Stomach (tissue), 9 donors: ENCODE data around the gene AMHR2. TPM values are rescaled to one million over a fixed set of nuclear protein-coding genes. Genes with fewer than 3 reads are reported as not detected.
"Not testable (repeated sequence)": the region's sequence is repeated elsewhere in the genome, so short reads cannot be mapped to it uniquely, and the experiment has no call there.

ENCODE experiments used
- DNase-seq, 2 donors: peaks; one replicate each; pipeline versions ENCODE4 v3.0.0 to v3.0.0-alpha.2; 2013 to 2019
- H3K27ac ChIP-seq, 5 donors: fragments of 200-600 bp in 4 of 5; sonication (generic) in 4 of 5; one replicate each; pipeline ENCODE4 v1.5.1; 2013 to 2019; ENCODE audit warnings: mild to moderate bottlenecking in 1 of 5, moderate library complexity in 1 of 5
- H3K27me3 ChIP-seq, 3 donors: fragments of 200-600 bp; sonication (generic); one replicate each; pipeline ENCODE4 v1.5.1; 2017 to 2019; ENCODE audit warnings: mixed run types in 1 of 3
- H3K36me3 ChIP-seq, 4 donors: fragments of 200-600 bp; sonication (generic); 1 replicate in 3 of 4; 2 replicates in 1 of 4; pipeline ENCODE4 v1.5.1; 2016 to 2019
- H3K4me1 ChIP-seq, 4 donors: fragments of 200-600 bp; sonication (generic); one replicate each; pipeline ENCODE4 v1.5.1; 2016 to 2019
- H3K4me3 ChIP-seq, 4 donors: fragments of 200-600 bp; sonication (generic) in 3 of 4; one replicate each; pipeline ENCODE4 v1.5.1; 2016 to 2019; ENCODE audit warnings: mild to moderate bottlenecking in 1 of 4
- H3K9me3 ChIP-seq, 4 donors: fragments of 200-600 bp; sonication (generic); one replicate each; pipeline ENCODE4 v1.5.1; 2016 to 2019
- CTCF ChIP-seq, 7 experiments: fragments of 450-650 bp in 4 of 7; fragments of 200-600 bp in 3 of 7; sonication (generic) in 3 of 7; IDR thresholded peaks; one replicate each; pipeline ENCODE4 v1.5.1; 2016 to 2019; ENCODE audit warnings: antibody characterized with exemption in 7 of 7, control low read depth in 2 of 7, mild to moderate bottlenecking in 1 of 7
- EP300 ChIP-seq: sonication (generic); formaldehyde crosslinking; IDR thresholded peaks from one replicate; pipeline ENCODE4 v1.6.1; 2017; ENCODE audit warnings: antibody characterized with exemption
- POLR2A ChIP-seq, 4 donors: fragments of 450-650 bp; IDR thresholded peaks; one replicate each; pipeline ENCODE4 v1.6.1; 2016; ENCODE audit warnings: antibody characterized with exemption in 4 of 4, control low read depth in 2 of 4, mild to moderate bottlenecking in 1 of 4, moderate library complexity in 1 of 4
- POLR2AphosphoS5 ChIP-seq, 3 donors: sonication (generic); formaldehyde crosslinking; IDR thresholded peaks; one replicate each; pipeline ENCODE4 v1.6.1; 2016; ENCODE audit warnings: antibody characterized with exemption in 3 of 3
- WGBS, 5 donors: extraction: QIAGEN DNeasy Blood & Tissue Kit in 3 of 5; methylation state at CpG; one replicate each; pipeline versions ENCODE4 v1.1.5 to v1.1.7; 2013 to 2018; 5-methylcytosine and 5-hydroxymethylcytosine counted together
- intact Hi-C: fragments of 100-400 bp; cut with DNase I; formaldehyde crosslinking; loops from one replicate; pipeline ENCODE4 v1.15.1; 2023; ENCODE audit warnings: low total_unique reads
- polyA plus RNA-seq, 3 donors: library from polyadenylated mRNA; stranded (reverse); fragments of 200-250 nt; gene quantifications; one replicate each; pipeline ENCODE4 v1.2.3, GENCODE V29; 2013
- total RNA-seq, 5 donors: library from RNA; depleted of rRNA; stranded (reverse); fragments of >200 nt; gene quantifications; one replicate each; pipeline versions ENCODE4 v1.1.0 to v1.2.3, GENCODE V29; 2014 to 2016
- donor health status: healthy with polysubstance abuse.
- donor health status: Bipolar disorder and iron deficiency.
- donor health status: healthy.

Gene AMHR2
- total and polyA plus RNA-seq, 8 donors, result 0.23 to 1.8 (median 0.25) TPM; not detected in 5

GRCh38 chr12:53431187-53431586 lies 7.5 kb downstream of the AMHR2 start:
- intact Hi-C loops, result no loop called here
- H3K4me1 ChIP-seq, result no peaks in the 10 kb centered on the region
- no peaks in the 10 kb centered on the region for H3K9me3 ChIP-seq
- DNase-seq, result no peak
- TF ChIP-seq POLR2A (IDR thresholded peaks at IDR 0.05) (no peak), POLR2AphosphoS5 (IDR thresholded peaks at IDR 0.05) (no peak), CTCF (IDR thresholded peaks at IDR 0.05) (no peak), EP300 (no peak)
- H3K27ac ChIP-seq, result no peak overlapping the region
- no peaks in the 10 kb centered on the region for H3K27me3 ChIP-seq
- no peaks in the 10 kb centered on the region for H3K36me3 ChIP-seq
- 70 to 86% (median 80%) methylated on average over 7 of the region's 7 CpGs for WGBS, 5 donors
- H3K4me3 ChIP-seq, result no peak overlapping the region

GRCh38 chr12:53435326-53435725 lies 11.7 kb downstream of the AMHR2 start:
- peak in 1 of 2 donors; percentile 23 for DNase-seq
- H3K36me3 ChIP-seq, H3K9me3 ChIP-seq, H3K4me3 ChIP-seq, intact Hi-C loops, H3K4me1 ChIP-seq, H3K27me3 ChIP-seq, H3K27ac ChIP-seq: not testable (repeated sequence)
- 92 to 97% (median 93%) methylated on average over 9 of the region's 9 CpGs for WGBS, 5 donors

GRCh38 chr12:53439582-53439981 lies 15.9 kb downstream of the AMHR2 start:
- H3K27me3 ChIP-seq, H3K4me3 ChIP-seq, intact Hi-C loops, H3K9me3 ChIP-seq, DNase-seq, H3K27ac ChIP-seq: not testable (repeated sequence)
- peaks cover 0 to 10% (median 10%) of the 10 kb centered on the region in 4 donors for H3K36me3 ChIP-seq
- peaks cover 13 to 34% (median 28%) of the 10 kb centered on the region in 4 donors for H3K4me1 ChIP-seq

- H3K4me1 ChIP-seq, result peaks cover 27 to 49% (median 42%) of the 10 kb centered on the region in 4 donors
- TF ChIP-seq EP300 (no peak), CTCF (IDR thresholded peaks at IDR 0.05) (peak in 1 of 7 experiments; percentile 9), POLR2AphosphoS5 (IDR thresholded peaks at IDR 0.05) (peak; percentile 97 to 99 (median 99)), POLR2A (IDR thresholded peaks at IDR 0.05) (peak in 2 of 4 donors; percentile 92 to 96)
- H3K27ac ChIP-seq, result peak within 1 kb of the TSS; percentile 89 to 96 (median 92)
- peak; percentile 99 to 100 for DNase-seq
- no peaks in the 10 kb centered on the region for H3K27me3 ChIP-seq
- no peaks in the 10 kb centered on the region for H3K9me3 ChIP-seq
- peak within 1 kb of the TSS; percentile 65 to 77 (median 68) for H3K4me3 ChIP-seq
- WGBS, 5 donors, result 1 to 2% (median 1%) methylated on average over 30 to 31 of the region's 31 CpGs
- peaks cover 6 to 27% (median 26%) of the 10 kb centered on the region in 4 donors for H3K36me3 ChIP-seq
- intact Hi-C loops, result no loop called here
Observed at GRCh38 chr12:53441040-53441833, 17.6 kb downstream of the AMHR2 start, which contains the start of gene PRR13. PRR13 (plus strand) TSS chr12:53441734; CDS start chr12:53442715, 981 bp downstream.

GRCh38 chr12:53443955-53444354 lies 20.3 kb downstream of the AMHR2 start:
- peaks cover 14 to 54% (median 53%) of the 10 kb centered on the region in 4 donors for H3K36me3 ChIP-seq
- intact Hi-C loops, result no loop called here
- peak; percentile 49 to 67 for DNase-seq
- no peaks in the 10 kb centered on the region for H3K9me3 ChIP-seq
- H3K4me1 ChIP-seq, result peaks cover 27 to 49% (median 42%) of the 10 kb centered on the region in 4 donors
- peak overlapping the region; percentile 61 to 96 (median 92) for H3K27ac ChIP-seq
- no peak for TF ChIP-seq POLR2A (IDR thresholded peaks at IDR 0.05)
- no peak for TF ChIP-seq CTCF (IDR thresholded peaks at IDR 0.05)
- TF ChIP-seq EP300, result no peak
- TF ChIP-seq POLR2AphosphoS5 (IDR thresholded peaks at IDR 0.05), result peak in 2 of 3 donors; percentile 57 to 68
- WGBS, 5 donors, result 35 to 65% (median 52%) methylated on average over 4 of the region's 4 CpGs
- H3K4me3 ChIP-seq, result peak overlapping the region in 2 of 4 donors; percentile 69 to 77
- no peaks in the 10 kb centered on the region for H3K27me3 ChIP-seq

GRCh38 chr12:53444593-53445325 lies 21.1 kb downstream of the AMHR2 start:
- Histone ChIP-seq H3K36me3 (peaks cover 14 to 56% (median 54%) of the 10 kb centered on the region in 4 donors), H3K4me1 (peaks cover 27 to 49% (median 42%) of the 10 kb centered on the region in 4 donors), H3K4me3 (peak overlapping the region in 3 of 4 donors; percentile 16 to 69 (median 17)), H3K27ac (peak overlapping the region; percentile 61 to 96 (median 92))
- H3K27me3 ChIP-seq, intact Hi-C loops, H3K9me3 ChIP-seq, DNase-seq: not testable (repeated sequence)
- WGBS, 5 donors, result 79 to 89% (median 81%) methylated on average over 11 of the region's 11 CpGs
